ENCODE measurements around the gene RXFP2.

The RXFP2 gene

DNA sequence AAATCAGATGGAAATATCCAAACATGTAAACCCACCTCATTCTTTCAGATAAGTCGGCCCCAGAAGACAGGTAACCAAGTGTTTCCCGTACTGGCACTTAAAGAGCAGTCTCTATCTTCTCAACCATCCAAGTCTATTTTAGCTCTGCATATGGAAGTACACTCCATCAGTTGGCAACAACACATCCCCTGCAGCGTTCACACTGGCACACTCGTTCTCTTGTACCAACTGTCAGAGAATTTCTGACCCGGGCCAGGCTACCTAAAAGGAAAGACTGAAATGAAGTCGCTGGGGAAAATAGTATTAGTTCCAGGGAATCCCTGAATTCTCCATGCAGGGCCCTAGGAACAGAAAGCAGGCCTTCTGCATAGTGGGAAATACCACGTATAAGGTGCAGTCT, 109.3 kb downstream of the RXFP2 start:
- H3K36me3 ChIP-seq (ENCODE audit: control insufficient read depth in 2 of 2, insufficient read depth in 2 of 2, low read length in 2 of 2), result no peaks in the 10 kb centered on the region
- H3K9me3 ChIP-seq (ENCODE audit: control insufficient read depth in 2 of 2, low read length in 2 of 2), result no peaks in the 10 kb centered on the region
- no peak overlapping the region for H3K4me3 ChIP-seq (ENCODE audit: low read length in 2 of 2)
- no peak overlapping the region for H3K9ac ChIP-seq (ENCODE audit: low read depth in 1 of 2, low read length in 2 of 2)
- no peaks in the 10 kb centered on the region for H3K4me1 ChIP-seq (ENCODE audit: control insufficient read depth in 2 of 2, insufficient read depth in 2 of 2, low read length in 2 of 2)
- no peak overlapping the region for H3K27ac ChIP-seq (ENCODE audit: low read depth in 2 of 2, low read length in 2 of 2)
- peaks cover 0 to 9% of the 10 kb centered on the region in 2 donors for H3K27me3 ChIP-seq (ENCODE audit: control insufficient read depth in 2 of 2, insufficient read depth in 2 of 2, low read length in 2 of 2)

DNA sequence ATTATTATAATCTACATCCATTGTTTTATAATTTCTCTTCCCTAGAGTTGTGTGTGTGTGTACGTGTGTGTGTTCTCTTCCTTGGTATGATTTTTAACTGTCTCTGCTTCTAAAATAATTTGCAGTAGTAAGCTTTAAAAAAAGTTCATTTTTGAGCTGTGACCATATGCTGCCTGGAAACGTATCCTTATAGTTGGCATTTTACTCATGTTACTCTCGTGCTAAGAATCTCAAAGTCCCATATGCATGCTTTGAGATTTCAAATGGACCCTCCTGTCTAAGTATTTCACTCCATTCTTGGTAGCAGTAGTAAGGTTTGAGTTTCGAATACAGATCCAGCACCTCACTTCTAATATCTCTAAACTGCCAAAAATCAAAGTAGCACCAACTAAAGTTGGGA, 109.9 kb downstream of the RXFP2 start:
- Histone ChIP-seq H3K9ac (ENCODE audit: low read depth in 1 of 2, low read length in 2 of 2) (no peak overlapping the region), H3K27ac (ENCODE audit: low read depth in 2 of 2, low read length in 2 of 2) (no peak overlapping the region), H3K4me1 (ENCODE audit: control insufficient read depth in 2 of 2, insufficient read depth in 2 of 2, low read length in 2 of 2) (no peaks in the 10 kb centered on the region), H3K27me3 (ENCODE audit: control insufficient read depth in 2 of 2, insufficient read depth in 2 of 2, low read length in 2 of 2) (peaks cover 0 to 9% of the 10 kb centered on the region in 2 donors), H3K36me3 (ENCODE audit: control insufficient read depth in 2 of 2, insufficient read depth in 2 of 2, low read length in 2 of 2) (no peaks in the 10 kb centered on the region), H3K4me3 (ENCODE audit: low read length in 2 of 2) (no peak overlapping the region), H3K9me3 (ENCODE audit: control insufficient read depth in 2 of 2, low read length in 2 of 2) (no peaks in the 10 kb centered on the region)

DNA sequence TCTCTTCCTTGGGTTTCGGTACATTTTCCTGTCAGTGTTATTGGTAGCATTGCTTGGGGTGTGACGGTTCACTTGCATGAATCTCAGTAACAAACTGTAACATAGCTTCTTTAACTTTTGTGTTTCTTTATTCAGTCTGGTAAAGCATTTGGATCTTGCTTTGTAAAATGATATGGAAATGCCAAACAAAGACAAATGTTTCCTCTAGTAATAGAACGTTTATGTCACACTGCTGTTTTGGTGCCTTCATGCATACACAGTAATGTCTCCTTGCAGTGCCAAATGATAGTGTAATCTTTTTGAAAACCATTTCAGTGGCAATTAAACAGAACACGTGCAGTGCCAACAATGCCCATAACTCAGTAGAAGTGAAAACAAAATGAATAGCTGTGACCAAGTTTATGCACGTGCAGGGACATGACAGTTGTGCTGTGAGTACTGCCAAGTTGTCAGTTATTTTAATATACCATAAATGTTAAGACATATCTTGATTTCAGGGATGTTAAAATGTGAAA, 110.8 kb downstream of the RXFP2 start:
- H3K27ac ChIP-seq (ENCODE audit: low read depth in 2 of 2, low read length in 2 of 2), result no peak overlapping the region
- no peak overlapping the region for H3K9ac ChIP-seq (ENCODE audit: low read depth in 1 of 2, low read length in 2 of 2)
- H3K9me3 ChIP-seq (ENCODE audit: control insufficient read depth in 2 of 2, low read length in 2 of 2), result no peaks in the 10 kb centered on the region
- H3K4me3 ChIP-seq (ENCODE audit: low read length in 2 of 2), result no peak overlapping the region
- peaks cover 0 to 9% of the 10 kb centered on the region in 2 donors for H3K27me3 ChIP-seq (ENCODE audit: control insufficient read depth in 2 of 2, insufficient read depth in 2 of 2, low read length in 2 of 2)
- no peaks in the 10 kb centered on the region for H3K36me3 ChIP-seq (ENCODE audit: control insufficient read depth in 2 of 2, insufficient read depth in 2 of 2, low read length in 2 of 2)
- no peaks in the 10 kb centered on the region for H3K4me1 ChIP-seq (ENCODE audit: control insufficient read depth in 2 of 2, insufficient read depth in 2 of 2, low read length in 2 of 2)

DNA sequence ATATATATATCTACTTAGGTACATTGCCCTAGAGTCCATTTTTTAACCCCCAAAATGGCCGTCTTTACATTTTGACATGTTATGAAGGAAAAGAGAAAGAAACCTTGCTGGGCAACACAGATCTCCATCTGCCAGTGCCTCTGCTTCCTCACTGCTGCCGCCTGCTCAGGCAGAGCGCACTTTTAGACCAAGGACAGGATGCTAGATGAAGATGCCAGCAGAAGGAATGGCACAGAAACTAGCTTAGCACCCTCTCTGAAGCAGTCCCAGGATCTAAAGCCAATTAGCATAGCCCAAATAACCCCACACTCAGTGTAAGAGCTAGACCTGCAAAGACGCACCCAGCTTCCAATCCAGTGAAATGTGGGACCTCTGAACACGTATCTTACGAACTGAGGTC, 111.9 kb downstream of the RXFP2 start:
- H3K36me3 ChIP-seq (ENCODE audit: control insufficient read depth in 2 of 2, insufficient read depth in 2 of 2, low read length in 2 of 2), result no peaks in the 10 kb centered on the region
- no peaks in the 10 kb centered on the region for H3K4me1 ChIP-seq (ENCODE audit: control insufficient read depth in 2 of 2, insufficient read depth in 2 of 2, low read length in 2 of 2)
- H3K27ac ChIP-seq (ENCODE audit: low read depth in 2 of 2, low read length in 2 of 2), result no peak overlapping the region
- no peak overlapping the region for H3K9ac ChIP-seq (ENCODE audit: low read depth in 1 of 2, low read length in 2 of 2)
- no peaks in the 10 kb centered on the region for H3K9me3 ChIP-seq (ENCODE audit: control insufficient read depth in 2 of 2, low read length in 2 of 2)
- peaks cover 0 to 9% of the 10 kb centered on the region in 2 donors for H3K27me3 ChIP-seq (ENCODE audit: control insufficient read depth in 2 of 2, insufficient read depth in 2 of 2, low read length in 2 of 2)
- no peak overlapping the region for H3K4me3 ChIP-seq (ENCODE audit: low read length in 2 of 2)

Data from mucosa of rectum (tissue), 2 donors.